ENCODE measurements around the gene ABHD12. TPM values are rescaled to one million over a fixed set of nuclear protein-coding genes. Genes with fewer than 3 reads are reported as not detected.

The ABHD12 gene
- total and polyA plus RNA-seq, 2 donors (not counting 1 experiment from before 2014, with no cell fraction given), result 9.6 to 28.3 TPM

DNA sequence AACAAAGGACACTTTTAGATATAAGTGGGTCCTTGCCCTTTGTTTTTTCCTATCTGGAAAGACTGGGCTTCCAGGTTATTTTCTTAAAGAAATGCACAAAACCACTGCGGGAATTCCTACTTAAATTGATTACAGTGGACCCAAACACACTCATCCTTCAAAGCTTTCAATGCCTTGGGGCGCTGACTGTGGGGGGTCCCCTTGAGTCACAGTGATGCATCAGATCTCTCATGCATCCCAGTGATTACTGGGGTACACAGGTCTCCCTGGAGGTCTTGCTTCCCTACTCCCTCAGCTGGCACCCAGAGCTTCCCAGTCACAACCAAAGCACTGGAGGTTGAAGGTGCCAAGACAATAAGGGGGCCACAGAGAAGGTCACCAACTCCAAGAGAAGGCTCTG, 20.7 kb downstream of the ABHD12 start:
- H3K27ac Mint-ChIP-seq, result no peak overlapping the region
- Histone ChIP-seq H3K79me2 (ENCODE audit: control insufficient read depth, insufficient read depth, low read length) (peaks cover 32% of the 10 kb centered on the region), H3K9ac (ENCODE audit: low read length) (no peak overlapping the region), H3K4me3 (ENCODE audit: control extremely low read depth in 1 of 5, extremely low read depth in 1 of 5, insufficient read depth in 1 of 5, low read depth in 2 of 5, low read length in 4 of 5) (no peak overlapping the region), H3K27me3 (replicated peaks in 1 of 4; ENCODE audit: control extremely low read depth in 1 of 4, control insufficient read depth in 3 of 4, insufficient read depth in 4 of 4, low read length in 3 of 4) (no peaks in the 10 kb centered on the region), H3K4me2 (replicated peaks; ENCODE audit: low read depth, low read length, poor library complexity, severe bottlenecking) (no peak overlapping the region), H2AFZ (ENCODE audit: insufficient read depth, low read depth, low read length, poor library complexity, severe bottlenecking) (no peak overlapping the region), H3K4me1 (ENCODE audit: control insufficient read depth in 2 of 2, insufficient read depth in 2 of 2, low read length in 2 of 2) (no peaks in the 10 kb centered on the region), H4K20me1 (ENCODE audit: control insufficient read depth, insufficient read depth, low read length, poor library complexity, severe bottlenecking) (peaks cover 5% of the 10 kb centered on the region), H3K9me3 (ENCODE audit: control extremely low read depth in 1 of 3, control insufficient read depth in 2 of 3, insufficient read depth in 1 of 3, low read length in 2 of 3) (no peaks in the 10 kb centered on the region), H3K36me3 (replicated peaks in 1 of 2; ENCODE audit: control extremely low read depth in 1 of 2, control insufficient read depth in 1 of 2, extremely low read depth in 1 of 2, insufficient read depth in 2 of 2, low read length in 1 of 2) (no peaks in the 10 kb centered on the region), H3K27ac (ENCODE audit: low read length in 2 of 2) (no peak overlapping the region)
- H3K9me3 Mint-ChIP-seq (ENCODE audit: insufficient read depth), result no peaks in the 10 kb centered on the region
- intact Hi-C loops (cut with micrococcal nuclease), result no loop called here
- ChIA-PET CTCF (interaction anchor here (0.6 kb wide), 1 partner anchor 339 kb away, joined by 3 read pairs; no protein-coding TSS in a partner anchor), POLR2A (no interaction called here)
- 93% methylated on average over 2 of the region's 2 CpGs for WGBS (ENCODE audit: insufficient coverage)
- H3K27me3 Mint-ChIP-seq, result no peaks in the 10 kb centered on the region
- ATAC-seq (ENCODE audit: low read depth) (no peak), DNase-seq (no peak)
- H3K4me3 Mint-ChIP-seq, result no peak overlapping the region
- TF ChIP-seq EZH2 (IDR thresholded peaks at IDR 0.05; ENCODE audit: borderline replicate concordance, insufficient read depth, low read depth, low read length, poor library complexity, severe bottlenecking), result no peak
- TF ChIP-seq CTCF (IDR thresholded peaks at IDR 0.05), result no peak
- peaks cover 10% of the 10 kb centered on the region for H3K4me1 Mint-ChIP-seq

DNA sequence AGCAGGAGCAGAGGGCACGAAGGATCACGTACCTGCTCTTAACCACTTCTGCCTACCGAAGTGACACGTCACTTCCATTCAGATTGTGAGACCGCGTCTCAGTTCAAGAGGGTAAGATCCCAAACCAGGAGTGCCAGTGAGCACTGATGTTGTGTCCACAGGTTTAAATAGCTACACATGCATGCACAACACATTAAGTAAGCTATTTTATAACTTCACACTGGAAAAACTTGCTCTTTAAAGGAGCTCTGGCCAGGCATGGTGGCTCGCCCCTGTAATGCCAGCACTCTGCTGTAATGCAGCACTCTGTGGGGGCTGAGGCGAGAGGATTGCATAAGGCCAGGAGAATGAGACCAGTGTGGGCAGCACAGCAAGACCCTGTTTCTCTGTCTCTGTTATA, 21.1 kb downstream of the ABHD12 start:
- Histone ChIP-seq H3K4me1 (ENCODE audit: control insufficient read depth in 2 of 2, insufficient read depth in 2 of 2, low read length in 2 of 2) (no peaks in the 10 kb centered on the region), H3K9ac (ENCODE audit: low read length) (no peak overlapping the region), H3K9me3 (ENCODE audit: control extremely low read depth in 1 of 3, control insufficient read depth in 2 of 3, insufficient read depth in 1 of 3, low read length in 2 of 3) (no peaks in the 10 kb centered on the region), H3K36me3 (replicated peaks in 1 of 2; ENCODE audit: control extremely low read depth in 1 of 2, control insufficient read depth in 1 of 2, extremely low read depth in 1 of 2, insufficient read depth in 2 of 2, low read length in 1 of 2) (no peaks in the 10 kb centered on the region), H3K27me3 (replicated peaks in 1 of 4; ENCODE audit: control extremely low read depth in 1 of 4, control insufficient read depth in 3 of 4, insufficient read depth in 4 of 4, low read length in 3 of 4) (no peaks in the 10 kb centered on the region), H3K4me3 (ENCODE audit: control extremely low read depth in 1 of 5, extremely low read depth in 1 of 5, insufficient read depth in 1 of 5, low read depth in 2 of 5, low read length in 4 of 5) (no peak overlapping the region), H3K4me2 (replicated peaks; ENCODE audit: low read depth, low read length, poor library complexity, severe bottlenecking) (no peak overlapping the region), H3K27ac (ENCODE audit: low read length in 2 of 2) (no peak overlapping the region), H3K79me2 (ENCODE audit: control insufficient read depth, insufficient read depth, low read length) (peaks cover 32% of the 10 kb centered on the region), H2AFZ (ENCODE audit: insufficient read depth, low read depth, low read length, poor library complexity, severe bottlenecking) (no peak overlapping the region), H4K20me1 (ENCODE audit: control insufficient read depth, insufficient read depth, low read length, poor library complexity, severe bottlenecking) (peaks cover 5% of the 10 kb centered on the region)
- intact Hi-C loops (cut with micrococcal nuclease), result no loop called here
- peaks cover 11% of the 10 kb centered on the region for H3K4me1 Mint-ChIP-seq
- CTCF ChIA-PET, result interaction anchor here (0.6 to 1.0 kb wide), 2 partner anchors 29 to 338 kb away, joined by 3 read pairs; no protein-coding TSS in a partner anchor
- no peaks in the 10 kb centered on the region for H3K27me3 Mint-ChIP-seq
- no peak for TF ChIP-seq CTCF (IDR thresholded peaks at IDR 0.05)
- no peak for TF ChIP-seq EZH2 (IDR thresholded peaks at IDR 0.05; ENCODE audit: borderline replicate concordance, insufficient read depth, low read depth, low read length, poor library complexity, severe bottlenecking)
- H3K27ac Mint-ChIP-seq, result no peak overlapping the region
- POLR2A ChIA-PET, result no interaction called here
- peaks cover under 1% of the 10 kb centered on the region for H3K9me3 Mint-ChIP-seq (ENCODE audit: insufficient read depth)
- no peak overlapping the region for H3K4me3 Mint-ChIP-seq
- no peak for DNase-seq
- no peak for ATAC-seq (ENCODE audit: low read depth)
- 100% methylated on average over 6 of the region's 8 CpGs for WGBS (ENCODE audit: insufficient coverage)
